ENCODE measurements around the gene ATP8B4. TPM values are rescaled to one million over a fixed set of nuclear protein-coding genes. Genes with fewer than 3 reads are reported as not detected.

Gene ATP8B4
- polyA plus RNA-seq, 12 donors: 2.4 to 4.8 (median 3.4) TPM; not detected in 2

DNA sequence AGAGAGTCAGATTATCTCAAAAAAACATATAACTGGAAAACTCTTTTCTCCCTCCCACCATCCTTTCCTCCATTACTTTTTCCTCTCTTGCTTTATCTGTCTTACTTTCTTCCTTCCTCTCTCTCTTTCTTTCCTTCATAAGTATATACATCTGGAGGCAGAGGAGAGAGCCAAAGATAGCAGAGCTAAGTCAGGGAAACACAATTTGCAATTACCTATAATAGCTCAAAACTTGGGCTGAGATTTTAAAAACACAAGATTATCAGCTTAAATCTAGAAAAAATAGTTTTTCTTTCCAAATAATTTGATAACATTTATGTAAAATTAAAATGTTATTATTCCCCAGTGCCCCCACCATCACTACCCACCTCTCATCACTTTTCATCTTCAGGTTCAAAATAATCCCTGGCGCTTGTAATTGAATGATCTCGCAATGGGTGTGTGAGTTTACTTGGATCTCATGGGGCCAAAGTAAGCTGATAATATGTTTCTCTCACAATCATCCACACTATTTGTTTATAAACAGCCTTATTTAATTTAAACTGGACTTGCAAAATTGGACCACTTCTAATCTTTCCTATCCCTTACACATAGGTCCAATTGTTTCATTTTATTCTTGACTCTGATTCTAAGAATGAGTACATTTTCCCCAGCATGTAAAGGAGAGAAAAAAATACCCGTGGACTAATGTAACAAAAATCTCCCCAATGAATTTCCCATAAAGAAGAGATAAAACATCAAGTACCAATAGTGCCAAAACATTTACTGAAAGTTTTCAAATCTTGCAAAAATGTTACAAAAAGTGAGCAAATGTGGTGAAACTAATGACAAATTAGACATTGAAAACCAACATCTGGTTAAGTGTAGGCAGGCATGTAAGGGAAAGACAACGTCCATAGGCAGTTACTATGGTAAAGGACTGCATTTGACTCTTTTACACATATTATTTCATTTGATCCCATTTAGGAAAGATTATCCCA is 261.2 kb downstream of the ATP8B4 start:
- no peak for DNase-seq

DNA sequence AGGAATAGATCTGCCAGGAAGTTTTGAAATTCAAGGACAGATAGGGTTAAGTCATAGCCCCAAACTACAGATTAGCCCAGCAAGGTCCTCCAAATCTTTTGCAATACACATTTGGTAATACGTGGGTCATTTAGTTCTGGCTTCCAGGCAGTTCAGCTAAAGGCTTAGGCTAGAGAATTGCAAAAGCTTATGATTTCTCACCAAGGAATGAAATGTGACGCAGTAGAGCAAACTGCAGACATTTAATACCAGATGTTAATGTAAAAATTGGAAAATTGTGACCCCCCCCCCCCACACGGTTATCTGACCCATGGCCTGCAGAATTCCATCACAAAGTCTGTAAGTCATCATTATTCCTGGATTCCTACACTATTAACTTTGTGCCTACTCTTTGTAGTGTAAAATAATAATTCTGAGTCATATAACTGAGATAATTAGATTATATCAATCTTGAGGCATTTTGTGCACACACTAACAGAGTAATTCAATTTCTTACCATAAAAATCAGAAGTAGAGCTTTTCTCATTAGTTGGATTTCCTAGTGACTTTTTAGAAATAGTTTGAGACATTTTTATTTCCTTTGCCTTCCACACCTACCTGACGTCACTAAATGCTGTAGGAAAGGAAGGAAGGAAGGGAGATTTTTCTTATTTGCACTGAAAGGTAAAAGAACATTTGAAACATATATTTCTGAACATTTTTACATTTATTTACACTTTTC is 263.0 kb downstream of the ATP8B4 start:
- peak; percentile 56 for DNase-seq

DNA sequence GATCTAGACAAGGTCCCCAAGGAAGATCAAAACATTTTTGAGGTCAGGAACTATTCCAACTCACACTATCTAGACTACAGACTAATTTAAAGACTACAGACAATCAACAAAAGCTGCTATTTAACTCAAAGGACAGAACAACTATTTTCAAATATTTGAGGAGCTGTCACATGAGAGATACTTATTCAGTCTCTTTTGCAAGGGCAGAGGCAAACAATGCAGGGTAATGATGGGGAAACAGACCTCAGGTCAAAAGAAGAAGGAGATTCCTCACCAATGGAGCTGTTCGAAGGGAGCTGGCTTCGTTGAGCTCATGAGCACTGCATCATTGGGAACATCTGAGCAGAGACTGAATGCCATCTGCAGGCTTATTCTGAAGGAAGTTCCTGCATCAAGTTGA is 266.3 kb downstream of the ATP8B4 start:
- no peak for DNase-seq

DNA sequence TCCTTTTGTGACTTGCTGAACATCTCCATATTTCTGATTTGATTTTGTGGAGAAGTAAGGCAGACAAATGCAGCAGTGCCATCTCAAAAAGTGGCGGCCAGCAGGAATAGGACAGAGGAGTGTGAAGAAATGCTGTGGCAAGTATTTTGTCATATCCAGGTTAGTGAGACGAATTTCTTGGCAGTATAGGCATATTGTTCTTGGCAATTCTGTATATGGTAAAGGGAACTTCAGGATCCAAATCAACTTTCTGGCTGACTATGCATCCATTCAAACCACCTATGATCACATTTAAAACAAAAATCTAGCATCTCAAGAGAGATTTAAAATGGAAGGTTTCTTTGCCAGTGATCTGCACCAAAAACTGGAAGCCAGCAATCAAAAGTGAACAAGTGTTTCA is 270.2 kb downstream of the ATP8B4 start:
- no peak for DNase-seq

DNA sequence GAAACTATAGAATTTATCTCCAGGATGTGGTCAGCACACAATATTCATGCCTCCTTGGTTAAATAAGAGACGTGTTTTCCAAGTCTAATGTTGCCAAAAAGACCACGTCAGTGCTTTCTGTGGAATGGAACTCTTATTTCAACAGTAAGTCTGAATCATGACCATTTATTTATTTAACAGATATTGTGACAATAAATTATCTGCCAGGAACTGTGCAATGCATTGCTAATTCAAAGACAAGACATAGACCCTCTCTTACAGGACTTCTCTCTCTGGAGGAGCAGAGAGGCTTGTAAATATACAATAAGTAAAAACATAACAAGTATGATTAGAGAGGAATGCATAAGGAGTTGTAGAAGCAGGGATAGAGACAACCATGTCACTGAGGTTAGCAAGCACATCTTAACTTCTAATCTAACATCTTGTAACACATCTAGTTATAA is 270.7 kb downstream of the ATP8B4 start:
- DNase-seq: peak; percentile 52

DNA sequence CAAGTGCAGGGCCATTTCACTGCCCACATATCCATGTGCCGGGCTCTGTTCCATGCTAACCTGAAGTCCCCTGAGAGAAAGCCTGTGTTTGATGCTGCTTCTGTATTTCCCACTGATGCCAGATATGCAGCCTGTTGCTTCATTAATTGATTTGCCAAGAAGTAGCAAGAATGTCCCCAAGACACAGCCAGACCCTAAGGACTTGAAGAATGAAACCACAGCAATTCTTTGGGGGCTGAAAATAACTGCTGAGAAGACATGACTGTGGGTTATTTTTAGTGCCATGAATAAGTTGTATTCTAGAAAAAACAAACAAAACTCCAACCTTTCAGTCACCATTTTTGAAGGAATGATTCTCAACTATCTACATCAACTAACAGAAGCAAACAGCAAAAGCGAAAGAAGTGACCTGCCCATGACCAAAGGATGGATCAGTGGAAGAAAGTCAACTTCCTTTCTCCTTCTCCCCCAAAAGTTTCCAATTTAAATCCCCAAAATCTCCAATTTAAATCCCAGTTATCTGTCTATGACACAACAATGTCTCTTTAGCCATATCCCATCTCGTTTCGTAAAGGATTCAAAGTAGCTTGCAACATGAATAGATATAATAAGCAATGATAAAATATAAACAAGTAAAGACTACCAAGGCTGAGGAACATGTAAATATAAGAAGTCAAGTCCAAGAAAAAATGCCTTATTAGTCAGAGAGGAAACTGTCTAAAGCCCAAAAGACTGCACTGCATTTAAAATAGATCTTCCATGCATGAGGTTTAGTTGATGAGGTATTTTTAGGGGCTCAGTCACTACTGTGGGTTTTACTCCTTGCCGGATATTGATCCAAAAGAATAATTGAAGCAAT is 271.4 kb downstream of the ATP8B4 start:
- DNase-seq: no peak

DNA sequence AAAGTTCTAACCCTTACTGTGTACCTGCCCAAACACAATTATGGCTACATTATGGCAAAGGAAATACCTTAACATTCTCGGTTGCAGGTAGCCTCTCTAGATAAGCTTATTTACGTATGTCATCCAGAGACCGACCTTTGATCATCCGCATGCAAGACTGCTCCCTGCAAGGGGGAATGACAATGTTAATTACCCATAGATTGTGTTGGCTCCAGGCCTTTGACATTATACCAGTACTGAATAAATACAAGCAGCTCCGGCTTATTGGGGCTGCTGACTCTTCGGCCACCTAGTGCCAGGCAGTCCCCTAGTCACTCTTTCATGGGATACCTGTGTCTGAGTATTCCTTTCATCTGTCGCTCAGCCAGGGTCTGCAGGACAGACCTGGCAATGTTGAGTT is 274.6 kb downstream of the ATP8B4 start:
- DNase-seq: no peak

DNA sequence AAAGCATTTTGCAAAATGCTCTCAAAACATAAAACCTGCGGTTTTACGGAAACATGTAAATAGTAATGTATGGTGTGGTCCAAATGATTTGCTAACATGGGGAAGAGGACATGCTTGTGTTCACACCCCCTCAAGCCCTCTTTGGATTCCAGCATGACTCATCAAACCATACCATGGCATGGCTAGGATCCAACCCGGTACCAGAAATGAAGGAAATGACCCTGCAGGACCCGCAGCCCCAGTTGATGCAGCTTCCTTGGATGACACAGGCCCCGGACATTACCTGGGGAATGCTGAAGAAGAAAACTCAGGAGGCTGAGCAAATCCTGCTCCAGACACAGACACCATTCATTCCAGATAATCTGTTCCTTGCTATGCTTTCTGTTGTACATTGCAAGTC is 275.3 kb downstream of the ATP8B4 start:
- DNase-seq: no peak

DNA sequence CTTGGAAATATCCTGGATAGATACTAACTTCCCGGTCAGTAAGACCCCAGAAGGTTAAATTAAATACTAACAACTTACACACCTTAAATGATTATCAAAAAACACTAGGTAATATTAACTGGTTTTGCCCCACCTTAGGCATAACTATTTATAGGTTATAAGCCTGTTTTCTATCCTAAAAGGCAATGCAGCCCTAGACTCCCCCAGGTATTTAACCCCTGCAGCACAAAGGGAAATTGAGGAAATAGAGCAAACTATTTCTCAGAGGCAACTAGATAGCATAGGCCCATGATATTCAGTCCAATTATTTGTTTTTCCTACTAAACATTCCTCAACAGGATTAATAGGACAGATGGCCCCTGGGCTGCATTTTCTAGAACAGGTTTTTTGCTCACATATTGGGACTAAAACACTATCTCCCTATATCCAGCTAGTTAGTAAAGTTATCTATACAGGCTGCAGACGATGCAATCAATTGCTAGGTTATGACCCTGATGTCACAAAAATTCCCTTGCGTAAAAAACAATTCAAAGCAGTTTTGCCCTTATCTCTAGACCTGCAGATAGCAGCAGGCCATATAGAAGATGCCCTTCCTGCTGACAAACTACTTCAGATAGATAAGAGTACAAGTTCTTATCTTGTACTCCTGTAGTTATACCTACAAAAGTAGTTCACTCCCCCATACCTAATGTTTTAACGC is 276.9 kb downstream of the ATP8B4 start:
- DNase-seq: no peak

DNA sequence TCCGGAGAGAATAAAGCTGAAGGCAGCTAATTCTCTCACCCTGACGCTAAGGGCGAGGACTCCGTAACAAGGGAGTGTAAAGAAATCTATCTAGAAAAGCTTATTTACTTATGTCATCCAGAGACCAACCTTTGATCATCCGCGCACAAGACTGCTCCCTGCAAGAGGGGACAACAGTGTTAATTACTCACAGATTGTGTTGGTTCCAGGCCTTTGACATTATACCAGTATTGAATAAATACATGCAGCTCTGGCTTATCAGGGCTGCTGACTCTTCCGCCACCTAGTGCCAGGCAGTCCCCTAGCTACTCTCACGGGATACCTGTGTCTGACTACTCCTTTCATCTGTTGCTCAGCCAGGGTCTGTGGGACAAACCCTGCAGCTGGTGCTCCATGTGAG is 286.5 kb downstream of the ATP8B4 start:
- DNase-seq: no peak

DNA sequence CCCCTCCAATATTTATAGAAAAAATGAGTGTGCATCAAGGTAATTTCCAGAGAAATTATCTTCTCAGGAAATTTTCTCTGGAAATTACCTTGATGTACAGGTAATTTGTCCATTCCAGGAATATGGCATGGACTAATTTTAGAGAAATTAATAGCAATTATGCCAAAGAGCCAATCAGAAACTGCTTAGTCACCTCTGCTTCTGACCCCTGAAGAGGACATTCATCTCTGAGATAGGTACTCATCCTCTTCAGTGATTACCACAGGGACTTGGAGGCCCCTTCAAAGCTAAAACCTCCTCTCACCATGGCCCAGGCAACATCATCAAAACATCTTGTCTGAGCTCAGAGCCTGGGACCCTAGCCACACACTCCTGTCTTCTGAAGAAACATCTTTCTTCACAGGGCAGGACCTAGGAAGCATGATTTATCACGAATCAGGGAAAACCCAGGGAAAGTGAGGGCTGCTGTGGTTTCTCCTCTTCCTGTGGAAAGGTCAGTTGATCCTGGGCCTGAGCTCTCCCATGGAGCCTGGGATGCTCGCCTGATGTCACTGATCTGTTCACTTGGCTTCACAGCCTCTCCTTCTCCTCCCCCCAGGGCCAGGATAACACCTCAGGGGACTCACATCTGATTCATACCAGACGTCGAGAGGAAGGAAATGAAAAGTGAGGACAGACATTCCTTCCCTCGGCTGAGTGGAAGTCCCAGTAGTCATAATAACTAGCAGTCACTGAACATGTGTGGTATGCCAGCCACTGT is 287.6 kb downstream of the ATP8B4 start:
- no peak for DNase-seq

DNA sequence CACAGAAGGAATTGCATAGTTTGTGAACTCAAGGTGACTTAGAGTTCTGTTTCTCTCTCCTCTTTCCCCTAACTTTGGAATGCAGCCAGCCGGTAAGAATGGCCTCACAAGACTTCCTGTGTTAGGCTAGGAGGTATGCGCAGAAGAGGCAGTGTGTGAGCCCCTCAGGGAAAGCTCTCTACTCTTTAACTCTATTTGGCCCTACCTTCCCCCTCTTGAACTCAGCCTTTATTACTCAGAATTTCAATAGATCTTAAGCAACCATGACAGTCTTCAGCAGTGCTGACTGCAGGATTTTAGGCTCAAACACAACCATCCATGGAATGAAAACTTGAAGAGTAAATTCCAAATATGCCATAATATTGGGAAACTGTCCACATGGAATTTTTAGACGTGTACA is 288.6 kb downstream of the ATP8B4 start:
- no peak for DNase-seq

DNA sequence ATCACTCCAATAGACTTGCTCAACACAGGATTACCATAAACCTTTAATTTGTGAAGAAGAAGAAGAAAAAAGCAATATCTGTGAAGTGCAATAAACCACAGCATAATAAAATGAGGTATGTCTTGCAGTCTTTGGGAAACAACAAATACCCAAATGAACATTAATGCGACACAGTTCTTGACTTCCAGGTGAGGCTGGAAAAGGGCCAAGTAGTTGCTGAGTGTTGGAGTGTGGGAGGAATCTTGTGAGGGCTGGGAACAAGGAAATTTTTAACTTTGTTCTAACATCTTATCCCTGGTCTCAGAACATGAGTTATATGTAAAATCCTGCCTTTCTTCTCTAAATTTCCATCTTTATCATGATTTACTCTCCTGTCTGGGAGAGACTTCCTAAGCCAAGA is 291.7 kb downstream of the ATP8B4 start:
- no peak for DNase-seq

DNA sequence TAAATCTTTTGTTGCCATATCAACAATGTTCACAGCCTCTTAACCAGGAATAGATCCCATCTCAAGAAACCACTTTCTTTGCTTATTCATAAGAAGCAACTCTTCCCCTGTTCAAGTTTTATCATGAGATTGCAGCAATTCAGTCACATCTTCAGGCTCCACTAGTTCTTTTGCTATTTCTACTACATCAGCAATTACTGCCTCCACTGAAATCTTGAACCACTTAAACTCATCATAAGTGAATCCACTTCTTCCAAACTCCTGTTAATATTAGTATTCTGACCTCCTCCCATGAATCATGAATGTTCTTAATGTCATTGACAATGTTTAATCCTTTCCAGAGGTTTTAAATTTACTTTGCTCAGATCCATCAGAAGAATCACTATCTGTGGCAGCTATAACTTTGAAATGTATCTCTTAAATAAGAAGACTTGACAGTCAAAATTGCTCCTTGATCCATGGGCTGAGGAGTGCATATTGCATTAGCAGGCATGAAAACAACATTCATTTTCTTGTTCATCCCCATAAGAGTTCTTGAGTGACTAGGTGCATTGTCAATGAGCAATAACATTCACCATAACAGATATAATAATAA is 292.3 kb downstream of the ATP8B4 start:
- no peak for DNase-seq

DNA sequence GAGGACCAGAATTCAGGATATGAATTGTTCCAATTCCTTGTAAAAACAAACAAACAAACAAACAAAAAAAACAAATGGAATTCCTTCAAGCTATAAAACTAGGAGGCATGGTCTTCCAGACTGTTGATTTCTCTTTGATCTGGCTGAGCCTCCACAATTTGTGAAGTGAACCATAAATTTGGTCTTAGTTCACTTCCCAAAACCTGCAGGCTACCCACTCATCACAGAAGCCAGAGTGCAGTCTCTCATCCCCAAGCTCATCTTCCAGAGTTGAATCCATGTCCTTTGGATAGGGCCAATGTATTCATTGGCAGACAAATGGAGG is 294.3 kb downstream of the ATP8B4 start:
- no peak for DNase-seq

DNA sequence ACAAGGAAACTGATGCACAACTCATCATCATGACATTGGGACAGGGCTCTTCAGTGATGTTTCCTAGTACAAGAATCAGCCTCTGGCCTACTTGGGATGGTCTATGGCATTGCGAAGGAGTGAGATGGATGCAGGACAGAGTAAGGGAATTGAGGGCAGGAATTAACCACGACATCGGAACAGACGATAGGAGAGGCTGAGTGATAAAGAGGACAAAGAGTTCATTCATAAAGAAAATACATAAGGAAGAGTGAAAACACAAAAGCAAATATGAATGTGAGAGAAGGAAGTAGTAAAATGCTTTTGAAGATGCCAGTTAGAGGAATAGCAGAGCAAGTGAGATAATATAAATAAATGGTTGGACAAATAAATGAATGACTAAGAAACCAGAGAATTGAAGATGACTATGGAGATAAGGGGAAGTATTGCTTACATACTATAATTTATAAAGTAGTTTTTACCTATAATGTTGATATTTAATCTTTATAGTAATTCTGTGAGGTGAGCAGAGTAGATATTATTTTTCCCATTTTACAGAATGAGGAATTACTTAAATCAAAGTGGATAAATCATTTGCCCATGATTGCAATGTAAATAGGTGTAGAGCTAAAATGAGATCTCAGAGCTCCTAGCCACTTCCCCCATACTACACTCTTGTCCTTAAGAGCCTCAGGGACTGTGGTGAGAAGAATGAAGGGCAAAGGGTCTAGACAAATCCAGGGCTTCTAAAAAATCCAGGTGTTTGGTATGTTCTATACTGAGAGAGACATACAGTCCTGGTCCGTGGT is 294.9 kb downstream of the ATP8B4 start:
- no peak for DNase-seq

DNA sequence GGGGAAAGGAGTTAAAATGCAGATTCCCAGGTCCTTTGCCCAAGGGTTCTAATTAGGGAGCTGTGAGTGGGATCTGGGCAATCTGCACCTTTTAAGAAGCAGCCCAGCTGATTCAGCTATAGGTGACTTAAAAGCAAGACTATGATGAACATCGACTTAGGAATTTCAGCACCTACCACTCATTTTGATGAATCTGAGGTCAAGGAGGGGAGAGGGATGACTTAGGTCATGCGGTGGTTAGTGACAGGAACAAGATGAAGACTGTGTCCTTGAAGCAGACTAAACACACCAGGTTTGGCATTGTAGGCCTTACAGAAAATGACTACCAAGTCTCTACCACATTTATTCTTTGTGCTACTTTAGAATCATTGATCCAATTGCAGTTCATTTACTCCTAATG is 301.9 kb downstream of the ATP8B4 start:
- no peak for DNase-seq

DNA sequence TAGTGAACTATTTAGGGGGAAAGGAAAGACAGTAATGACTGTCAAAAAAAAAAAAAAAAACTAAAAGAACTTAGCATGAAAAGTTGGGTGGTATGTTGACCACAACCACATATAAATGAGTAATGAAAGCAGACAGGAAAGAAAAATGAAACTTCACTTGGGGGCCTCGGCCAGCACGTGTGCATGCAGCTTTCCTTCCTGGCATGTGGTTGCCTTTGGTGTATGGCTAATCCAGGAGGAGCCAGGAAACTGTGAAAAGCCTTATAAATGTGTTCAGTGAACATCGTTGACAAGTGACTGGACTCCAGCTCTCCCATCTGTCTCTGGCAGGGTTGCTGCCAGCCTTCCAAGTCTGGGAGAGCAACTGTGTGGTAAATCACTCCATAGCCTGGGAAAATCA is 303.1 kb downstream of the ATP8B4 start:
- DNase-seq: peak; percentile 57

DNA sequence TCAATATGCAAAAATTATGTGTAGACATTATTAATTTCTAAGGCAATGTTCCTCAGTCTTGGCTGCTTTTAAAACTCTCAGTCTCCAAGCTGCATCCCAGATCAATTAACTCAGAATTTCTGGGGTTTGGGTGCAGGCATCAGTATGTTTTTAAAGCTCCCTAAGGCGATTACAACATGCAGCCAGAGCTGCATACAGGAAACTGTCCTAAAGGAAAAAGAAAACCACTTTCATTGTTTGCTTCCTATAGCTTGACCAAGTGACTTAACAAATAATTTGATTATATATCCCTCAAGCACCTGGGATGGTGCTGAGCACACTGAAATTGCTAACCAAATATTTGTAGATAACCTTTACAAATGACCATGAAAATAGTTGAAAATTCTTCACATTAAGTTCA is 303.5 kb downstream of the ATP8B4 start:
- no peak for DNase-seq

DNA sequence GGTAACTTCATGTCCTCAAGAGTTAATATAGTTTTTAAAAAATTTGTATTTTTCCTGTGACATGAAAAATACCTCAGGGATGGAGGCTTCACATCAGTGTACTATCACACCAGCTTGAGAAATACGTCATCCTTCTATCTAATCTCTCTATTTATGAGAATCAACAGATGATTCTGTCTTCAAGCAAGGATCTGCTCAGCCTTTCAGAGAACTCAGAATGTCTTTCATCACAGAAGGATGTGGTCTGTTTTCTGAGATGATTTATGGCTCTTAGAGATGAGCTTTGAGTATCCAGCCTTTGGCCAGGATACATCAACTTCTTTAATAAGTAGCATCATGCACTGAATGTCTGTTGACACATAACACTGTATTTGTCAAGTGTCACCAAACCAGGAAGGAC is 304.3 kb downstream of the ATP8B4 start:
- DNase-seq: no peak
